GM21723 (cell line): ENCODE measurements around the gene PRRG3.

Experiments used
- ATAC-seq: cut with Tn5 transposase; IDR thresholded peaks from one replicate; pipeline ENCODE4 v1.9.1; 2021; ENCODE audit warnings: mild to moderate bottlenecking, moderate library complexity; ENCODE audit not compliant: unreplicated experiment

Gene PRRG3

DNA sequence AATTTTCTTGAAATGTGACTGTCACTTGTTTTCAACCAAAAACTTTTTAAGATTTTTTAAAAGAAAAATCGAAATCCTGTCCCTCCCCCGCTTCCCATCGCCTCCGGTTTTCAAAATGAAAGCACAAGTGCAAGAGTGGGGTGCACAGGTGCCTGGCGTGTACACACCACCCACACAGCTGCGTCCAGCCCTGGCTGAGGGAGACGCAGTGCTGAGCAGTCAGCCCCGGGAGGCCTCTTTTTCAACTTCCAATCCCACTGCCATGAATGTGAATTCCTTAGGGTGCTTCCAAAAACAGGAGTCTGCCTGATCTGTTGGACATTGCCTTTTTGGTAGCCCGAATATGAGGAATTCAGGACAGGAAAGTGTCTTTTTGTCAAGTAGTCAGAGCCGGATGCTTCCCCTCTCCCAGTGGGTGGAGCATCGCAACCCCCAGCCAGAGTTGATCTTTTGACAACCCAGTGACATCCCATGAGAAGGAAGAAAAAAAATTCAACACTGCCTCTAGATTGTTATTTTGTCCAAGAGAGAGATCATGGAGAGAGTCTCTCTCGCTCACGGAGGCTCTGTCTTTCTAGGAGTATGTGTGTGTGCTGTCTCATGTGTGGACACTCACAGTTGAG is 8.9 kb downstream of the PRRG3 start:
- ATAC-seq: no peak

DNA sequence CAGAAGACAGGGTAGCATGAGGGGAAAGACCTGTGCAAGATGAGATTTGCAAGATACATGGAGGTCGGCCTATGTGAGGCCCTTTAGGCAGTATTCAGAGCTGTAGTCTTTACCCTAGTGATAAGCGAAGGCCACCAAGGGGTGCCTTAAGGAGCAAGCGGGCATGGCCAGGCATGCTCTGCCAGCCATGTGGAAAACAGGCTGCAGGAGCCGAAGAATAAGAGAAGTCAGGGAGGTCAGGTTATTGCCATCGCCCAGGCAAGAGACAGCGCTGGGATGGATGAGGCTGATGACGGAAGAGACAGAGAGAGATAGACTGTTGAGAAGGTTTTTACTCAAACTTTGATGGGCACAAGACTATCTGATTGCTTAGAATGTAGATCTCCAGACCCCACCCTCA is 13.6 kb downstream of the PRRG3 start:
- ATAC-seq: no peak

DNA sequence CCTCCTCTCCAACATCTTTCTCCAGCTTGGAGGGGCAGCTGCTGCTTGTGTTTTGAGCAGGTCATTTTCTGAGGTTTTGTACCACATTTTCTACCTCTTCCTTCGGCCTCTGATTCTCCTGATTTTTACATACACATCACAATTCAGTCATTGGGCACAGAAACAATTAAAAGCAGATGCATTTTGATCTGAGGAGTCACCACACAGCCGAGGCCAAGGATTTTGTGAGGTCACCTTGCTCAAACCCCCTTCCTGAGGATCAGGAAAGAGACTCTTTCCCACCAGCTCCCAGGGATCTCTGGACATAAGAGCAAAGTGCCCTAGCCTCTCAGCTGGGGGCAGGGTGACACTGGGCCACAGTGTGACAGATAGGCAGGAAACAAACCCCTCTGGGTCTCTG is 15.2 kb downstream of the PRRG3 start:
- ATAC-seq: no peak

DNA sequence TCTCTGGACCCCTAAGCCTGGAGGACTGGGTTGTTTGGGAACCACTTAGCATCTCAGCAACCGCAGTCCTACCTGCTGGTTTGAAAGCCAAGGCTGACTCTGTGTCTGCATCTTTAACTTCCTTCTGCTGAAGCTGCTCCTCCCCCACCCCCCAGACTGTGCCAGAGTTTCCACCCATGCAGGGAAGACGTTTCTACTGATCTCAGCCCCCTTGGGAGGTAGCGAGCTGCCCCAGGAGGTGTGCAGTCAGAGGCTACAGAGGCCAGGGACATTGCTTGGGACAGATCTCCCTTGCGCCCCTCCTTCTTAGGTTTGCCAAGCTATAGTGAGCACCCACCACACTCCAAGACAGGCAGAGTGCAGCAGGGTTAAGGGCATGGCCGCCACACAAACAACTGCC is 15.9 kb downstream of the PRRG3 start:
- no peak for ATAC-seq

DNA sequence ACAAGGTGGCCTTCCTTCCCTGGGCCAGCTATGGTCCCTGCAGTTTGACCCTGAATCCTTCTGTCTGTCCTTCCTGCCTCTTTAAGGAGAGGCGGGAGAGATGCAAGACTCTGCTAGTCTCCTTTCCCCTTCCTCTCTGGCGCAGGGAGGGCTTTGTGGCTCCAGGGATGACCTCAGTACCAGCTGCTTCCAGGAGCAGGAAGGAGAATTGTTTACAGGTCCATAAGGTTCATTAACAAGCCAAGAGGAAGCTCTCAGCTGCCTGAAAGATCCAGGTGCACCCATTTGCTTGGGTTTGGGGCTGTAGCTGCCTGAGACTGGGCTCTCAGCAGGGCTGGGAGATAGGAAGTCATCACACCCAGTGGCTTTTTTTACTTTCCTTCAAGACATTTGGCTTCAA is 16.5 kb downstream of the PRRG3 start:
- no peak for ATAC-seq

DNA sequence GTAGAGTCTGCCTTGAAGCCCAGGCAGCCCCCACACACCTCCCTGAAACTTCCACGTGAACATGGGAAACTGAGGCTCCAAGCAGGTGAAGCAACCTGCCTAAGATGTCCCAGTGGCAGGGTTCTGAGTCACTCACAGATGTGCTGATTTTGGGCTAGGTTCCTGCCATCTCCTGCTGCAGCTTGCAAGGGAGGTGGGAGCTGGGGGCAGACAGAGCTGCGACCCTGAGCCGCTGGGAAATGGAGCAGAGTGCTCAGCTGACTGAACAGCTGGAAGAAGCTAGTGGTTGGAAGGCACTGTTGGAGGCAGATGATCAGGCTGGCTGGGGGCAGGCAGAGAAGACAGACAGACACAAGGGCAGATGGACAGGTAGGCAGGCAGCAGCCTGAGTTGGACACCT is 17.0 kb downstream of the PRRG3 start:
- ATAC-seq: no peak

DNA sequence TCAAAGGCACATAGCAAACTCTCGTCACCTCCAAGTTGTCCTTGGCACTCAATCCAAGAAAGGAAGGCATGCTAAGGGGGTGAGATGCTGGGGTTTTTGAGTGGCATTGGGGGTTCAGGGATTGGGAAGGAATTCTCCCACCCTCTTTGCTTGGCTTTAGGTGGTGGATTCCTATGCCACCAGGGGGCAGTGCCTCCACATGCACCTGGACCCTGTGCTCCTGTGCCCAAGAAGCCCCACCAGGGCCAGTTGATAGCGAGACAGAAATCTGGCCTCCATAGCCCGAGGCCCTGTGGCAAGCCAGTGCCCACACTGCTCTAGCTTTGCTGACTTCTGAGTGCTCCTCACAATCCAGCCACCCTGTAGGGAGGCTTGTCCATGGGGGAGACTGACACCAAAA is 18.6 kb downstream of the PRRG3 start:
- no peak for ATAC-seq

DNA sequence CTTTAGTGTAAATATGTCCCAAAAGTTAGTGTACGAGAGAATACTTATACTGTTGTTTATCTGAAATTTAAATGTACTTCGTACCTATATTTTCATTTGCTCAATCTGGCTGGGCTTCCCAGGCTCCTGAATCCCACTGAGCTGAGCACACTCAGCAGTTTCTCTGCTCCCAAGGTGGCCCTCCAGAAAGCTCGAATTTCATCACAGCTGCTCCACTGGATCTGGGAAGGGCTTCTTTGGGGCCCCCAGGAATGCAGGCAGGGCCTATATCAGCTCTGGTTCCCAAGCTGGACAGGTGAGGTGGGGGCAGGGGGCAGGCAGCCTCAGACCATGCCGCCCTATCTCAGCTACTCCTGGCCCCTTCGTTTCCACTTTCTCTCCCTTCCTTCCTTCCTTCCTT is 19.1 kb downstream of the PRRG3 start:
- no peak for ATAC-seq

DNA sequence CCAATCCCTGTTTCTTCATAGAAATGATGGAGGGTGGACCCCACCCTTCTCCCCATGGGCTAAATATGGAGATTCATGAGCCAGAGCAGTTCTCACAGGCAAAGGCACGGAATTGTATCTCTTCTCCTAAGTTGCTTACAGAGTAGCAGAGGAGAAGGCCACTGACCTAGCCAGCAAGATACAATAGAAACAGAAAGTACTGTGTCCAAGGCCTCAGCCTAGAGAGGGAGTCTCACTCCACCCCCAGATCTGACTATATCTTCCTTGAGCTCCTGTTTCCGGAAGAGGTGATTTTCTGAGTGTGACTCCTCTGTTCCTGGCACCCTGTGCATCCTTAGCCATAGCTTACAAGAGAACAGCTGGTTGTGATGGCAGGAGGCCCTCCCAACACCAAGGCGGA is 20.5 kb downstream of the PRRG3 start, which contains the start of gene FATE1:
Gene FATE1, plus strand, starts transcription at position 284 of the 400 bp plus-strand sequence. Its CDS starts 85 bp downstream, at position 369.
- no peak for ATAC-seq

DNA sequence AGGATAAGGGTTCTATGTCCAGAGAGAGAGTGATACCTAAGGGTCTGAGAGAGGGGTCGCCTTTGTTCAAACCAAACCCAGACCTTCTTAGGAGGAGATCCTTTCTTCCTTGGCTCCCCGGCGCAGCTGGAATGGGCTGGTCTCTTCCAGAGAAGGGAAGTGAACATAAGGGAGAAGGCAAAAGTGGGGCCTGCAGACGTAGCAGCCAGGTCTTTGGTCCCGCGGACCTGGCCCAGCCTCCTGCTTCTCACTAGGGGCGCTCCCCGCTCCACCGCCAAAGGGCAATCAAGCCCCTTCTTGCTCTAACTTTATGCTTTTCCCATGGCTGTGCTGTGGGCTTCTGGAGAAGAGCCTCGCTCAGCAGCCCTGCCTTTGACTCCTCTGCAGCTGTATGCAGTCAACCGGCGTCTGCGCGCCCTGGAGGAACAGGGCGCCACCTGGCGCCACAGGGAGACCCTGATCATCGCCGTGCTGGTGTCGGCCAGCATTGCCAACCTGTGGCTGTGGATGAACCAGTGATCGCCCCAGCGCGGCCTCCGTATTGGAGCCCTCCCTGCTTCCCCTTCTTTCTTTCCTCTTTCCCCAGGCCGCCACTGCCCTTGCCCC is 27.1 kb downstream of the PRRG3 start:
- ATAC-seq: no peak

DNA sequence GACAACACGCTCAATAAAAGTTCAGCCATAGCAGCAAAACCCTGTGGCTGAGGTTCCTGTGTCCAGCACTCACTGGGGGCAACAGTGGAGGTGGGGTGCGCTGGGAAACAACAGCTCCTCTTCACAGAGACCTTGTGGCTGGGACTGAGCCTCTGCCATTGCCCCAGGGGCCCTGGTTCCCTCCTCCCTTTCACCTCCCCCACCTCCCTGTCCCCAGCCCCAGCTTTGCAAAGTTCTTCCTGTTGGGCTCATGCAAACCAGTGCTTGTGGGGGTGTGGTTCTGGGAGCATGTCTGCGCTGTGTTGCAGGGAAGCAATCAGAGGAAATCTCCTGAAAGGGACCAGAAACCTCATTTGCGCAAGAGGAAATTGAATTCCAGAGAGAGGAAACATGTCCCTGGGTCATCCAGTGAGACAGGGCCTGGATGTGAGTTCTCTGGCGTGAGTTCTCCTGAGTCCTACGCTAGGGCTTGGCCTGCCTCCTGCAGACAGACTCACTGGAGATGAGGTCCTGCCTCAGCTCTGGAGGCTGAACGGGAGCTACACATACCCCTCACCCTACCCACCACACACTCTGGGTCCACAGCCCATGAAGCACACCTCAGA is 28.0 kb downstream of the PRRG3 start:
- ATAC-seq: no peak

DNA sequence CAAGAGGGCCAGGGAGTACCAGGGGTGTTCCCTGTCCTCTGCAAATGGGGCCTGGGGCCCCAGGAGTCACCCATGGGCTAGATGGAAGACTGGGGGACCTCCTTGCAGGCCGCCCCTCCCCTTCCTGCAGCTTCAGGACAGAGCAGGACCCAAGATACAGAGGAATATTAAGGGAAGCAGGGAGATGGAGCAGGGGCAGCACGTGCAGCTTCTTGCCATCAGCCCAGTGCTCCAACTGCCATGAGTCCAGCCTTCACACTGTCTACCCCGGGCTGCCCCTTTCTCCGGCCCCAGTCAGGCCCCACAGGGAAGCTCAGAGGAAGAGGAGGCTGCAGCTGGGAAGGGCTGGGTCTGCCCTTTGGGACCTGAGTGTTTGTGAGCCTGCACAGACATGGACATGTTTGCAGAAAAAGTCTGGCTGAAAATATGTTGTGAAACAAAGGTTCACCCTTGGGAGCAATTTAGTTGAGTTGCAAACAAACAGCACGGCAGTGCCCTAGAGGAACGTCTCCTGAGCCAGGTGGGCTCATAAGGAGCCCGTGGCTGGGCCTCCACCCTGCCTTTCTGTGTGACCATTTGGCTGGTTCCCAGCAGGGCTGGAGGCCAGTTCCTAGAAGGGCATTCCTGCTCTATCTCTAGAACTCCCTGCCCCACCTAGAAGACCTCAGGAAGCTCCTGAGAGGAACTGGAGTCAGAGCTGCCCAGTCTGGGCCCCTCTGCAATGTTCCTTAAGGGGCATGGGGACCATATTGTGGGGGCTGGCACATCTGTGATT is 29.5 kb downstream of the PRRG3 start:
- no peak for ATAC-seq

DNA sequence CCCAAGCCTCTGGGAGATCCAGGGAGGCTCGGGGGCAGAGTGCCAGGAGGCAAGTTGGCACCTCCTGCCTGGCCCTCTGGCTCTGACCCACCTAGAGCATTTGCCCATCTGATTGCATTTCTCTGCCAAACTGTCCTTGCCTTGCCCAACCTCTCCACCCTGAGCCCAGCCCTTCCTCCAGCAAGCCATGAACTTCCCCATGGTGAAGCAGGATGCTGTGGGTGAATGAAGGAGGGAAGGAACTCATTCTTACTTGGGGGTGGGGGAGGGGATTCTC is 30.0 kb downstream of the PRRG3 start:
- ATAC-seq: no peak

DNA sequence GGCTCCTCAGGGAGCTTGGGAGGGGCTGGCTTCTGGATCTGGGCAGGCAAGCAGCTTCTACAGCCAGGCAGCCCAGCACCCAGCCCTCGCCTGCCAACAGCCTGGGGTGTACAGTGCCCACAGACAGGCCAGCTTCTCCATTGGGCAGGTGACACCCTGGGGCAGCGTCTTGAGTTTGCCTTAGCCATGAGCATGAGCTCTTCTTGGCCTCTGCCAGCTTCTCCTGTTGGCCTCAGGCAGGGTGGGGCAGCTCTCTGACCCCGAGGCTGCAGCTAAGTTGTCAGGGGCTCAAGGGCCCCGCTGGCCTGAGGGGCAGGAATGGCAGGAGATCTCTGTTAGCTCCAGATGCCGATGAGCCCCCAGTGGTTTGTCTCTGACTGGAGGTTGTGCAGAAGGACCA is 31.5 kb downstream of the PRRG3 start:
- no peak for ATAC-seq

DNA sequence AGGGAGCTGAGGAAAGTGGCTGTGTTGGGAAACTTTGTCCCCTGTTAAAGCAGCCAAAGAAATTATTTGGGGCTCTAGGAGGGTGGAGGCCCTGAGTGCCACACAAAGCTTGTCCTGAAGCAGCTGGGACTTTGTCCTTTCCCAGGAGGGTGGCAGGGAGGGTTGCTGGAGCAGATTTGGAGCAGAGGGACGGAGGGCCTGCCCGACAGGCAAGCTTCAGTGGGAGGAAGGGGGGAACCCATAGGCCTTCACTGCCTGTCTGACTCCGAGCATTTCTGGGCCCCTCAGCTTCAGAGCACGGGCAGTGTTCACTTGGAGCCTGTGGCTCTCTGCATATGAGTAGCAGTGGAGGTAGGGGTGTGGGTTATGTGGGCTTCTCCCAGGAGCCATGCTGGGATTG is 32.1 kb downstream of the PRRG3 start:
- ATAC-seq: no peak

DNA sequence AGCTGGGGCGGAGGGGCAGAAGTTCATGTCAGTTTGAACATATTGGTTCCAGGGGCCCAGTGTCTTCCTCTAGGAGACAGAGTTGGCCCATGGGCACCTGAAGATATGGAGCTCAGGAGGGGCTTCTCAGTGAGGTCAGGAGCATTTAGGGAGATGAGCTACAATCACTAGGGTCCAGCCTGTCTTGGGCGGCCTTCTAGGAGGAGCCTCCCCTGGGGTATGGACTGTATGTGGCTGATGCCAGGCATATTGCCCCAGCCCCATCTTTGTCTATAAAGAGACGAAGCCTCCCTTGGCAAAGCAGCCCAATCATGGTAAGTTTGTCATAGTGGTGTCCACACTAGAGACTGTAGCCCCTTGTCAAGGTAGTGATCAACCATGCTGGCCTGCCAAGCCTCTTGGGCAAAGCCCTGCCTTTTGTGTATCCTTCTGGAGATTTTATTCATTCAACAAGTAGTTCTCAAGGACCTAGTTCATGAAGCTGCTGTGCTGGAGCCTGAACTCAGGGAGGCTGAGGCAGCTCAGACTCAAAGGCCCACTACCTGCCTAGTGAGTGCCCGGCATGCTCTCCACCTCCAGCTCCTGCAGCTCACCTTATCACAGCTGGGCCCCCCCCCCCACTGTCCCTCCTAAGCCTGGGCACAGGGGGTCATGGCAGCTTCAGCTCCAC is 33.9 kb downstream of the PRRG3 start:
- ATAC-seq: no peak

DNA sequence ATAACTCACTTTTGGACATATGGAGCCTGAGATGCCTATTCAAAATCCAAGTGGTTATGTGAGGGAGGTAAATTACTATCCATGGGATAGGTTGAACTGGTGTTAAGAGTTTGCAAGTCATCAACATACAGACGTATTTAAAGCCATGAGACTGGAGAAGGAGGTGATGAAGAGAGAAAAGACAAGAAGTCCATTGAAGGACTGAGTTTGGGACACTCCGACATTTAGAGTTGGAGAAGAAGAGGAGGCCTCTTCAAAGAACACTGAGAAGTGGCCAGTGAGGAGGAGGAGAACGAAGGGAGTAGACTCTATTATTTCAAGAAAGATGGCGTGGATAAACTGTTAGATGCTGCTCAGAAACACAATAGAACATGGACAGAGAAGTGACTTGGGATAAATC is 39.2 kb downstream of the PRRG3 start, which contains the start of gene CNGA2:
Gene CNGA2, plus strand, starts transcription at position 301 of the 400 bp plus-strand sequence. CDS start 3,738 bp downstream, outside the sequence.
- no peak for ATAC-seq

DNA sequence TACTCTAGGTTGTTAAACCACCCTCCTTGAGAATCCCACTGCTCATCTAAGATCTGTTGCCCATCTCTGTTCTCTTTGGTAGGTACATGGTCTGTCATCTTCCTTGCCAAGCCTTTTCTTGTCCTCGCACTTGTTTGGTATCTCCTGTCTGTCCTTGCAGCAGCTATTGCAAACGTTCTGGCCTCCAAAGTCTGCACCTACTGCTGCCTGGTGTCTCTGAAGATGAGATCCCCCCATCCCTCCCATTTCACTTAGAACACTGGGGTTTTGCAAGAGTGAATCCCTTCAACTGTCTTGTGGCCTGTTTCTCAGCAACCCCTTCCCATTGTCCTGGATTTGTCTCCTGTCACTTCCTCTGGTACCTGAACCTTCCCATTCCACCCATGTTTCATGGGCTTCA is 40.0 kb downstream of the PRRG3 start:
- ATAC-seq: no peak

DNA sequence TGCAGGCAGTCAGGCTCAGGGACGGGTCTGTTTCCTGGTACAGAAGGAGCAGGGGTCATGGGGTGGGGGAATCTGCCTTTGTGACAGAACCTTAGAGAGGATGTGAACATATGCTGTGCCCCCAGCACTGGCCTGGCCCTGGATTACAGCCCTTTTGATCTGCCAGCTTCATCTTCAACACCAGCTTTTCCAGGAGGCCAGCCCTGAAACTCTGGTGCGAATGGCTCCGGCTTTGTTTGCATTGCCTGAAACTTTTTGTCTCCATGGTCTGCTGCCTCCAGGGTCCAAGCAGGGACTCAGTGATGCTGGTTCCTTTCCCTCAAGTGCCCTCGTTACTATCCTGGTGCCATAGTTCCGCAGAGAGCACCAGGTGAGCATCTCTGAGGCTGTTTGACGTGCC is 41.4 kb downstream of the PRRG3 start:
- ATAC-seq: no peak

DNA sequence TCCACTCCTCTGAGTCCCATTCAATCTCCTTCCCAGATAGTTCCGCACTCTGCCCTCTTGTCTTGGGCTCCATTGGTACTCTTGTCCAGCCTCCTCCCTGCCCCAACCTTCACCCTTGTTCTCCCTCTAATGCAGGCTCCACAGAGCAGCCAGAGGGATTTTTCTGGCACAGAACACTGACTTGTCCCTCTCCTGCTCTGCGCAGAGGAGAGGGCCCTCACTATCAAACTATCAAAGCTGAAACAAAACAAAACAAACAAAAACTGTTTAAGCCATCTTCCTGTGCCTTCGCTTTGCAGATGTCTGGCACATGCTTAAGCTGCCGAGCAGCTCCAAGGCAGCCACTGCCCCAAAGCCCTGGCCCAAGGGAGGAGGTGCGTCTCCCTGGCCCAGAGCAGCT is 42.2 kb downstream of the PRRG3 start:
- ATAC-seq: no peak

DNA sequence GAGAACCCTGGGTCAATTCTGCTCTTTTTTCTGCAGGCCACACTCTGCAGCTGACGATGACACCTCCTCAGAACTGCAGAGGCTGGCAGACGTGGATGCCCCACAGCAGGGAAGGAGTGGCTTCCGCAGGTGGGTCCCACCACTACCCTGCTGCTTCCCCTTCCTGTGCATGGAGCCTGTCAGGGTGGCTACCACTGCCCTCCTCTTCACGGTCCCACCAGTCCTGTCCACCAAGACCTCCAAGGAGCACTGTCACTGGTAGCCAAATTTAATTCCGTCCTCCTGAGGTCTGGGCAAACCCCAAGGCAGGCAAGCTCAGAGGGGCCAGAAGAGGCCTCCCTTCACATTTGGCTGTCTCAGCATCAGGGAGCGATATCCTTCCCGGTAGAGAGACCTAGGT is 43.5 kb downstream of the PRRG3 start:
- ATAC-seq: no peak
